Activated T-helper 2 cell treated with anti-CD3 and anti-CD28 coated beads, Interferon-gamma antibody, Interleukin-2, Interleukin-4, amounts not matched to agents 10 μg/mL and 5 μg/mL and 100 μg/mL, durations not matched to agents 14 hours and 24 hours and 36 hours (primary cell): ENCODE measurements around the gene ZNF507. TPM values are rescaled to one million over a fixed set of nuclear protein-coding genes. Genes with fewer than 3 reads are reported as not detected.

Experiments used
- DNase-seq: peaks from one replicate; pipeline ENCODE4 v3.0.0; 2021; ENCODE audit warnings: low spot score
- H3K27ac Mint-ChIP-seq: one replicate; pipeline ENCODE4 v1.8.0; 2021; ENCODE audit warnings: mixed read lengths
- H3K27me3 Mint-ChIP-seq: one replicate; pipeline ENCODE4 v1.8.0; 2021; ENCODE audit warnings: low read depth, mixed read lengths
- H3K36me3 Mint-ChIP-seq: one replicate; pipeline ENCODE4 v1.8.0; 2021; ENCODE audit warnings: low read depth, mixed read lengths
- H3K4me1 Mint-ChIP-seq: one replicate; pipeline ENCODE4 v1.8.0; 2021; ENCODE audit warnings: low read depth, mixed read lengths
- H3K4me3 Mint-ChIP-seq: one replicate; pipeline ENCODE4 v1.8.0; 2021; ENCODE audit warnings: low read depth, mild to moderate bottlenecking, moderate library complexity, mixed read lengths
- H3K9me3 Mint-ChIP-seq: one replicate; pipeline ENCODE4 v1.8.0; 2021; ENCODE audit warnings: mixed read lengths
- intact Hi-C: fragments of 100-400 bp; cut with micrococcal nuclease; formaldehyde crosslinking; loops from one replicate; pipeline ENCODE4 v1.15.1; 2023
- total RNA-seq: library from RNA; stranded (reverse); gene quantifications from 2 replicates; pipeline ENCODE4 v1.2.3, GENCODE V29; 2022

ZNF507 gene
- total RNA-seq, 1 donor from 2014 or later, result 29.6 TPM

DNA sequence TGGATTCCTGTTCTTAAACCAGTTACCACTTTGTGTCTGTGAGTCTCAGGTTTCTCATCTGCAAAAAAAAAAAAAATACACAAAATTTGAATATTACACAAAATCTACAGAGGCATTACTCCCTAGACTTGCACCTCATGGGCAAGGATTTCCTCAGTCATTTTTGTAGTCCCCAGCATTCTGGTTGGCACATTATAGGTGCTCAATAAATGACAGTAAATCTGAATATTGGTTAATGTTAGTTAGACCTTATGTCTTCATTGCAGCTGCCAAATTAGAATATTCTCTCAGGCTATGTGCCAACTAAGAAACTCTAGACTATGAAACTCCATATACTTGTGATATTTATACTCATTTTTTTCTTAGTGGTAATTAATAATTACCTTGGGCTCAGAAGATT lies 2.2 kb downstream of the ZNF507 start:
- intact Hi-C loops, result loop anchor here (2.0 to 10.0 kb wide), 3 partner anchors 57 to 1133 kb away; partner anchors contain the start of gene DPY19L3
- Mint-ChIP-seq H3K4me3 (peak overlapping the region; percentile 89), H3K36me3 (peaks cover 46% of the 10 kb centered on the region), H3K27ac (no peak overlapping the region), H3K9me3 (no peaks in the 10 kb centered on the region), H3K4me1 (peaks cover 41% of the 10 kb centered on the region), H3K27me3 (peaks cover 5% of the 10 kb centered on the region)
- DNase-seq, result no peak

DNA sequence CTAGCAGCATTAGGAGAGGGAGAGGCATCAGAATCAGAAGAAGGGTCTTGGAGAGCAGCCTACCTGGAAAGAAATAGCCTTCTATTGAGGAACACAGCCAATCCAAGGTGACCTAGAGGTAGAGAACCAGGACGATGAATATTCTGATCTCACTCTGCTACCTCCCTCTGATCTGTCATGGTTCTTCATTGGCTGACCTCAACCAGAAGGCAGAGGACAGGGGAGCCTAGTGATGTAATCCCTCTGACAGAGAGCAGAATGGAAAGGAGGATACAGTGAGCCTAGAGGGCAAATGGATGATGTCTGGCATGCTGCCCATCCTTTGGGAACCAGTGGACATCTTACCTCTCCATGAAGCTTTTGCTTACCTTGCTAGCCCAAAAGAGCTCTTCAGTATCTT lies 3.6 kb downstream of the ZNF507 start:
- H3K4me3 Mint-ChIP-seq, result no peak overlapping the region
- DNase-seq, result no peak
- no peak overlapping the region for H3K27ac Mint-ChIP-seq
- no peaks in the 10 kb centered on the region for H3K9me3 Mint-ChIP-seq
- H3K4me1 Mint-ChIP-seq, result peaks cover 47% of the 10 kb centered on the region
- intact Hi-C loops, result loop anchor here (10.0 kb wide), 2 partner anchors 116 to 1134 kb away; no protein-coding TSS in a partner anchor
- peaks cover 61% of the 10 kb centered on the region for H3K36me3 Mint-ChIP-seq
- no peaks in the 10 kb centered on the region for H3K27me3 Mint-ChIP-seq

DNA sequence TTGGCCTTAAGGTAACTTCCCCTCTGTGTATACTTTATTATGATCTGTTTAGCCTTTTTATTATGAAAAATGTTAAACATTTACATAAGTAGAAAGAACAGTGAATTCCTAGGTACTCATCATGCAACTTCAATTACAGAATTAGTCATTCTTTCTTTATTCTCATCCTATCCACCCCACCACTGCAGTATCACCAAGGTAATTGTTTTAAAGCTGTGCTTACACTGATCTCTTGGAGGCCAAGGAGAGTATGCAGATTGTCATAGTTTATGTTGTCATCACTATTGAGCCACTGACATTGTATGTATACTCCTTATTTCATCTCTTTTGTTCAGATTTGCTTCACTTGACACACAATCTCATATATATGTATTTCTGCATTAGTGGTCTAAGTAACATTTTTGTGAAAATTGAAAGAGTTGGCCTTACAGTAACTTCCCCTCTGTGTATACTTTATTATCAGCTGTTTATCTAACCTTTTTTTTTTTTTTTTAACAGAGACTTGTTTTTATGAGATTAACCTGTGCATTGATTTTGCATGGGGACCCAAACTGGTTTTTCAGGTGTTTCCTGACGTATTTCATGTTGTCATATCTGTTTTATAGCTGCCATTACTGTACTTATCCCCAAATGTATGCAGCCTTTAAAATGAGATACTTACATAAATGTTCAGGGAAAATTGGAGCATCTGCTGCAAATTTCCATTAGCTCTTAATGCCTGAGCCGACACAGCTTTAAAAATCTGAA lies 4.5 kb downstream of the ZNF507 start:
- intact Hi-C loops, result loop anchor here (10.0 kb wide), 2 partner anchors 115 to 1135 kb away; no protein-coding TSS in a partner anchor
- H3K27ac Mint-ChIP-seq, result peak overlapping the region; percentile 51
- H3K4me1 Mint-ChIP-seq, result peaks cover 53% of the 10 kb centered on the region
- H3K4me3 Mint-ChIP-seq, result no peak overlapping the region
- peaks cover 69% of the 10 kb centered on the region for H3K36me3 Mint-ChIP-seq
- no peaks in the 10 kb centered on the region for H3K9me3 Mint-ChIP-seq
- DNase-seq, result no peak
- no peaks in the 10 kb centered on the region for H3K27me3 Mint-ChIP-seq

DNA sequence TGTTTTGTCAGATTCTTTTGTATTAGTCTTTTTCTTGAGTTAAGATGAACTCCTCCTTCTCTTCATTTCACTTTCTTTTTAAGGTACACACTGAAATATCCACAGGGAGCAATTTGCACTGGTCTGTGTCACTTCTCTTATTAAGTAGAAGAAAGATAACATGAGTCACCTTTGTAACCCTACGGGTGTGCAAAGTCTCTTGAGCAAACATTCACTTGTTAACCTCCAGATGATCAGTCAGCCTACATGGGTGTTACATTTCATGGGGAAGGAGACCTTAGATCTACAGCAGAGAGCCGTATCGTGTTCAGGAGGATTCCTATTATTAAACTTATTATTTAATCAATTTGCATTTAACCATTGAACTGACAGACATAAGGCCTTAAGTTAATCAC lies 5.1 kb downstream of the ZNF507 start:
- intact Hi-C loops, result no loop called here
- H3K9me3 Mint-ChIP-seq, result no peaks in the 10 kb centered on the region
- peaks cover 75% of the 10 kb centered on the region for H3K36me3 Mint-ChIP-seq
- H3K27ac Mint-ChIP-seq, result peak overlapping the region; percentile 51
- no peak for DNase-seq
- H3K4me1 Mint-ChIP-seq, result peaks cover 58% of the 10 kb centered on the region
- no peaks in the 10 kb centered on the region for H3K27me3 Mint-ChIP-seq
- no peak overlapping the region for H3K4me3 Mint-ChIP-seq

DNA sequence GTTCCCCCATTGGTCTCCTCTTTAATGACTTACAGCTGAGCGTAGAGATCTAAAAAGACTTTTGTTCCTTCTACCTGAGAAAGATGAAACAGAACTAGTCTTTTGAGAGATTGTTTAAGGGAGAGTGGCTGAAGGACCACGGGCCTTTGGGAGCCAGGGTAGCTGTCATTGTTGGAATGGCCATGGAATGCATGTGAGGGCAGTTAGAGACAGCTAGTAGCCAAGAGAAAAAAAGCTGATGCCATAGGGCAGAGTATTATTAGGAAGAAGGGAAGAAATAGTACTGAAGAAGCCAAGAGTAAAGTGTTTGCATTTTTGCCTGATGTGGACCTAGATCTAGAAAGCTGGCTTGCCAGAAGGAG lies 5.6 kb downstream of the ZNF507 start:
- Mint-ChIP-seq H3K4me3 (peak overlapping the region; percentile 33), H3K27me3 (no peaks in the 10 kb centered on the region)

DNA sequence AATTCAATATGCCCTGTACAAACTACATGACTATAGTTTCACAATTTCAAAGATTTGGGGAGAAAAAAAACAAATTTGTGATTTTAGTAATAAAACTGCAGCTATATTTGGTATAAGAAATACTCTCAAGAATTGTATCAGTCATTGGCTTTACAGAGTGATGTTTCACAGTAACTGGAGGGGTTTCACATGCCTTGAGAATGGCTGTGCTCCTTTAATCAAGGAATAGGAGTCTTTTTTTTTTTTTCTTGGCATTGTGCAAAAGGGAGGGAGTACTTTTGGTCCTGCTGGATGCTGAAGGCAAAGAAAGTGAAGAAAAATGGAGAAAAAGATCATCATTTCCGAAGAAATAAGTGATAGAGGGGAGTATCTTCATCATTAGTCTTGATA lies 6.8 kb downstream of the ZNF507 start:
- no peaks in the 10 kb centered on the region for H3K27me3 Mint-ChIP-seq
- peaks cover 63% of the 10 kb centered on the region for H3K4me1 Mint-ChIP-seq
- DNase-seq, result no peak
- intact Hi-C loops, result no loop called here
- peak overlapping the region; percentile 60 for H3K27ac Mint-ChIP-seq
- H3K36me3 Mint-ChIP-seq, result peaks cover 91% of the 10 kb centered on the region
- H3K9me3 Mint-ChIP-seq, result no peaks in the 10 kb centered on the region
- H3K4me3 Mint-ChIP-seq, result no peak overlapping the region

More for the DNA sequence above, 5.6 kb downstream of the ZNF507 start:
- intact Hi-C loops, result no loop called here
- Mint-ChIP-seq H3K9me3 (no peaks in the 10 kb centered on the region), H3K36me3 (peaks cover 80% of the 10 kb centered on the region), H3K4me1 (peaks cover 60% of the 10 kb centered on the region), H3K27ac (peak overlapping the region; percentile 79)
- no peak for DNase-seq

DNA sequence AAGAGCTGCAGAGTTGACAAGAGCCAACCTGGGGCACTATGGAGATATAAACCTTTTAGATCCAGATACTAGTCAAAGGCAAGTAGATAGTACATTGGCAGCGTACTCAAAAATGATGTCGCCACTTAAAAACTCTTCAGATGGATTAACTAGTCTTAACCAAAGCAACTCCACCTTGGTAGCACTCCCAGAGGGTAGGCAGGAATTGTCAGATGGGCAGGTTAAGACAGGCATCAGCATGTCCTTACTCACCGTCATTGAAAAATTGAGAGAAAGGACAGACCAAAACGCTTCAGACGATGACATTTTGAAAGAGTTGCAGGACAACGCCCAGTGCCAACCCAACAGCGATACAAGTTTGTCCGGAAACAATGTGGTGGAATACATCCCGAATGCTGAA lies 8.9 kb downstream of the ZNF507 start:
- no peaks in the 10 kb centered on the region for H3K9me3 Mint-ChIP-seq
- no peak for DNase-seq
- peaks cover 51% of the 10 kb centered on the region for H3K4me1 Mint-ChIP-seq
- H3K36me3 Mint-ChIP-seq, result peaks cover 90% of the 10 kb centered on the region
- H3K27me3 Mint-ChIP-seq, result no peaks in the 10 kb centered on the region
- no peak overlapping the region for H3K27ac Mint-ChIP-seq
- intact Hi-C loops, result no loop called here
- no peak overlapping the region for H3K4me3 Mint-ChIP-seq

DNA sequence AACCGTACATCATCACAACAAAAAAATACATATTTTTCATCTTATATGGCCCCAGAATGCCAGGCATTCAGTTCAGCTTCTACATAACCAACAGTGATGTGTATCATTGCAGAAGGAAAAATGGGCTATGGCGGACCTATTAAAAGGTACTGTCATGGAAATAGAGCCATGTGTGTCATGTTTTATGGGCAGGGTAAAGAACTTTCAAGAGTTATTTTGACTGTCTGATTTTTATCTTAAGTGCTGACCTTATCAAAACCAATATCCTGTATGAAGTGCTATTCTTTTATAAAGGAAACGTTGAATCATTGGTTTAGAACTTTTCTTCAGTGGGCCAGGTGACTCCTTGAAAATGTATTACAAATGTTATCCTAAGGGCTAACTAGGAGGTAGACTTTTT lies 9.9 kb downstream of the ZNF507 start:
- DNase-seq, result no peak
- Mint-ChIP-seq H3K4me3 (no peak overlapping the region), H3K9me3 (no peaks in the 10 kb centered on the region), H3K4me1 (peaks cover 42% of the 10 kb centered on the region), H3K27me3 (no peaks in the 10 kb centered on the region), H3K36me3 (peaks cover 85% of the 10 kb centered on the region), H3K27ac (peak overlapping the region; percentile 81)
- intact Hi-C loops, result no loop called here

DNA sequence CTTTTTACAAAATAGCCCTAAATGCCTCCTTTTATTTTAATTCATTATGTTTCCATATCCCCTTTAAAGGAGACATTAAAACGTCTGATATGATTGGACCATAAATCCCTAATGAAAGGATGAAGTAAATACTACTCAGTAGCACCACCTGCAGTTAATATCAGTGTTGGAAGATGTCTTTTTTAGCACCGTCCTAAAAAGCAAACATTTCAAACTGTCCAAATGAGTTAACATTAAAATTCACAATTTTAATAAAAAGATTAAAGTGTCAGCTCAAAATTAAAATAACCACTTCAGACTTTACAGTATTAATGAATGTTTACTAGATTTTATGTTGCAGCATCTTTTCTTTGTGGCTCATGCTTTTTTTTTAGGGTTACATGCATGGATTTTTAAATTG lies 12.3 kb downstream of the ZNF507 start:
- Mint-ChIP-seq H3K4me1 (peaks cover 26% of the 10 kb centered on the region), H3K4me3 (no peak overlapping the region), H3K36me3 (peaks cover 82% of the 10 kb centered on the region), H3K9me3 (no peaks in the 10 kb centered on the region), H3K27ac (no peak overlapping the region), H3K27me3 (no peaks in the 10 kb centered on the region)
- no peak for DNase-seq
- intact Hi-C loops, result no loop called here

DNA sequence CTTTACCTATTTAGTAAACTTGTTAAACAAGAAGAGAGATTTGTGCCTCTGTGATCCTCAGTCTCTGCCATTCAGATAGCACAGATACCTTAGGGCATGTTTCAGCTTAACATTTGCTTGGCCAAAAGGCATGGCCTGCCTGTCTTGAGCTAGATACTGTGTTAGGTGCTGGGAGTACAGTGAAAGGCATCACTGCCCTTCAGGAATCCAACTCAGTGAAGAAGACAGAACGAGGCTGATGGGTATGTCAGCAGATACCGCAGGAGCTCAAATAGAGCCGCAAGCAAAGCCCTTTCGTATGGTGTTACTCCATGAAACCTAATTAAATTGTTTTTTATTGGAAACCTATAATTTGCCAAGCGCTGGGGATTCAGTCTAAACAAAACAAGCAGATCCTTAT lies 12.9 kb downstream of the ZNF507 start:
- DNase-seq, result no peak
- Mint-ChIP-seq H3K36me3 (peaks cover 80% of the 10 kb centered on the region), H3K4me3 (no peak overlapping the region), H3K27me3 (no peaks in the 10 kb centered on the region), H3K27ac (no peak overlapping the region), H3K4me1 (peaks cover 25% of the 10 kb centered on the region), H3K9me3 (no peaks in the 10 kb centered on the region)
- intact Hi-C loops, result no loop called here

DNA sequence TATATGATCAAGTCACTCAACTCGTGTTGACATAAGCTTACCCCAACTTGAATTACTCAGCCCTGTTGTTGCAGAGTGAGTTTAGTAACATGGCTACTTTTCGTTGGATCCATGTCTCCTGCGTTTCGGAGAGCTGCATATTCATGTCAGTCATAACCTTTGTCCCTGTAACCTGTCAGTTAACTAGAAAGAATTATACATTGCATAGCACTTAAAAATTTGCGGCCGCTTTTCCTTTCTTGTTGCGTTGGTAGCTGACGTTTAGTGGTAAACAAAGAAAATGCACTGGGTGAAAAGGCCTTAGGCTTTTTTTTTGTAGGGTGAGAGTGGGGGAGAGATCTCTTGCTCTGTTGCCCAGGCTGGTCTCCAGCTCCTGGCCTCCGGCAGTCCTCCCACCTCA lies 14.2 kb downstream of the ZNF507 start:
- peaks cover 76% of the 10 kb centered on the region for H3K36me3 Mint-ChIP-seq
- H3K4me3 Mint-ChIP-seq, result no peak overlapping the region
- H3K27ac Mint-ChIP-seq, result no peak overlapping the region
- H3K9me3 Mint-ChIP-seq, result no peaks in the 10 kb centered on the region
- intact Hi-C loops, result no loop called here
- H3K27me3 Mint-ChIP-seq, result no peaks in the 10 kb centered on the region
- peaks cover 22% of the 10 kb centered on the region for H3K4me1 Mint-ChIP-seq
- no peak for DNase-seq

DNA sequence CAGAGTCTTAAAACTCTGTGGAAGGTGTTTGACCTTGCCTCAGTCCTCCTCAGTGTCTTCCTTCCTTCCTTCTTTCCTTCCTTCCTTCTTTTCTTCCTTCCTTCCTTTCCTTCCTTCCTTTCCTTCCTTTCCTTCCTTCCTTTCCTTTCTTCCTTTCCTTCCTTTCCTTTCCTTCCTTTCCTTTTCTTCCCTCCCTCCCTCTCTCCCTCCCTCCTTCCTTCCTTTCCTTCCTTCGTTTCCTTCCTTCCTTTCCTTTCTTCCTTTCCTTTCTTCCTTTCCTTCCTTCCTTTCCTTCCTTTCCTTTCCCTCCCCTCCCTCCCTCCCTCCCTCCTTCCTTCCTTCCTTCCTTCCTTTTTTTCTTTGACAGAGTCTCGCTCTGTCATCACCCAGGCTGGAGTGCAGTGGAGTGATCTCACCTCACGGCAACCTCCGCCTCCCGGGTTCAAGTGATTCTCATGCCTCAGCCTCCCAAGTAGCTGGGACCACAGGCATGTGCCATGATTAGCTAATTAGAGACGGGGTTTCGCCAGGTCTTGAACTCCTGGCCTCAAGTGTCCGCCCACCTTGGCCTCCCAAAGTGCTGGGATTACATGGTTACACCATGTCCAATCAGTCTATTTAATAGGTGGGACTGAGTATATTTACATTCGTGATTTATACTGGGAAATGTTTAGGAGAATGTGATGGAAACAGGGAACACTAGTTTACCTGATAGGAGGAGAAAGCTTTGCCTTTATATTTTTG lies 16.3 kb downstream of the ZNF507 start:
- Mint-ChIP-seq H3K4me3 (no peak overlapping the region), H3K36me3 (peaks cover 76% of the 10 kb centered on the region), H3K4me1 (peaks cover 13% of the 10 kb centered on the region), H3K27me3 (no peaks in the 10 kb centered on the region), H3K27ac (no peak overlapping the region), H3K9me3 (no peaks in the 10 kb centered on the region)
- intact Hi-C loops, result no loop called here
- no peak for DNase-seq

DNA sequence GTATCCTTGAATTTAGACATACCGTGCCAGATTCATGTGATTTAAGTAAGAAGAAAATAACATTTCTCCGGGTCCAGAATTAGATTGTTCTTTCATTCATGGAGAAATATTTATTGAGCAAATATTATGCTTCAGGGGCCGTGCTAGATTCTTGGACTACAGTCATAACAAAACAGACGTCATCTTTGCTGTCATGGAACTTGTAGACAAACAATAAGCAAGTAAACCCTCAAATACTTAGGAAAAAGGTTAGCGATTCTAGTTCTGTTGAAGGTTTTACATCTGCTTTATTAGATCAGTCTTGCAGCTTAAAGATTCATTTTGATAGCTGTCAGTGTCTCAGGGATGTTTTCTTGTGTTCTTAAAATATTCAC lies 16.9 kb downstream of the ZNF507 start:
- intact Hi-C loops, result no loop called here
- H3K4me1 Mint-ChIP-seq, result peaks cover 13% of the 10 kb centered on the region
- no peaks in the 10 kb centered on the region for H3K27me3 Mint-ChIP-seq
- no peak overlapping the region for H3K27ac Mint-ChIP-seq
- DNase-seq, result no peak
- H3K36me3 Mint-ChIP-seq, result peaks cover 76% of the 10 kb centered on the region
- H3K4me3 Mint-ChIP-seq, result no peak overlapping the region
- no peaks in the 10 kb centered on the region for H3K9me3 Mint-ChIP-seq
